Calu3 (cell line): ENCODE data around the gene CCNJ. TPM values are rescaled to one million over a fixed set of nuclear protein-coding genes. Genes with fewer than 3 reads are reported as not detected.

Source experiments
- BruUV-seq: library from RNA; stranded (reverse); fragments of 400-500 nt; replicated peaks from 2 replicates; lab custom pipeline; 2021; lab: Mats Ljungman, UMichigan
- CTCF ChIA-PET: fragments of 300-600 bp; sonication (Branson Sonifier 250); formaldehyde crosslinking; loops from one replicate; lab custom pipeline; 2022; ENCODE audit warnings: antibody characterized with exemption; lab: Charles Lee
- DNase-seq: peaks from one replicate; pipeline ENCODE4 v3.0.0; 2022
- H3K27ac Mint-ChIP-seq: one replicate; pipeline ENCODE4 v1.8.0; 2022; ENCODE audit warnings: mixed read lengths; ENCODE audit not compliant: unreplicated experiment
- H3K27me3 Mint-ChIP-seq: one replicate; pipeline ENCODE4 v1.8.0; 2022; ENCODE audit warnings: mixed read lengths; ENCODE audit not compliant: unreplicated experiment
- H3K36me3 Mint-ChIP-seq: one replicate; pipeline ENCODE4 v1.8.0; 2022; ENCODE audit warnings: mild to moderate bottlenecking, moderate library complexity, mixed read lengths; ENCODE audit not compliant: insufficient read depth, unreplicated experiment
- H3K4me1 Mint-ChIP-seq: one replicate; pipeline ENCODE4 v1.8.0; 2022; ENCODE audit warnings: mild to moderate bottlenecking, low read depth, mixed read lengths; ENCODE audit not compliant: unreplicated experiment
- H3K4me3 Mint-ChIP-seq: one replicate; pipeline ENCODE4 v1.8.0; 2022; ENCODE audit warnings: mild to moderate bottlenecking, low read depth, moderate library complexity, mixed read lengths; ENCODE audit not compliant: unreplicated experiment
- H3K9me3 Mint-ChIP-seq: one replicate; pipeline ENCODE4 v1.8.0; 2022; ENCODE audit warnings: low read depth, mixed read lengths; ENCODE audit not compliant: unreplicated experiment
- CTCF ChIP-seq: fragments of 200-600 bp; IDR thresholded peaks from one replicate; pipeline ENCODE4 v1.8.0; 2022; ENCODE audit warnings: antibody characterized with exemption; ENCODE audit not compliant: unreplicated experiment
- intact Hi-C: fragments of 100-400 bp; cut with micrococcal nuclease; formaldehyde crosslinking; loops from one replicate; pipeline ENCODE4 v1.10.0; 2022; ENCODE audit not compliant: unreplicated experiment
- total RNA-seq: library from RNA; stranded (reverse); gene quantifications from 2 replicates; pipeline ENCODE4 v1.2.3, GENCODE V29; 2022

CCNJ gene
- total RNA-seq, 1 experiment from 2014 or later = 5.9 TPM

GRCh38 chr10:96075977-96076376, 32.6 kb downstream of the CCNJ start:
- DNase-seq = no peak
- CTCF ChIA-PET = interaction anchor here (0.5 kb wide), 1 partner anchor 16 kb away, joined by 5 read pairs; no protein-coding TSS in a partner anchor
- no peak for TF ChIP-seq CTCF

GRCh38 chr10:96077156-96077555, 33.8 kb downstream of the CCNJ start:
- Mint-ChIP-seq H3K27me3 (no peaks in the 10 kb centered on the region), H3K36me3 (no peaks in the 10 kb centered on the region), H3K9me3 (no peaks in the 10 kb centered on the region), H3K27ac (no peak overlapping the region), H3K4me3 (no peak overlapping the region), H3K4me1 (no peaks in the 10 kb centered on the region)
- CTCF ChIA-PET = no interaction called here
- TF ChIP-seq CTCF = no peak
- no peak for DNase-seq
- intact Hi-C loops = no loop called here
- BruUV-seq = no TSS peak

More at GRCh38 chr10:96075977-96076376, 32.6 kb downstream of the CCNJ start:
- Mint-ChIP-seq H3K4me1 (no peaks in the 10 kb centered on the region), H3K9me3 (no peaks in the 10 kb centered on the region), H3K36me3 (no peaks in the 10 kb centered on the region), H3K27me3 (no peaks in the 10 kb centered on the region), H3K4me3 (no peak overlapping the region), H3K27ac (no peak overlapping the region)
- intact Hi-C loops = no loop called here
- BruUV-seq = no TSS peak

- Mint-ChIP-seq H3K27me3 (no peaks in the 10 kb centered on the region), H3K36me3 (no peaks in the 10 kb centered on the region), H3K4me3 (no peak overlapping the region), H3K4me1 (no peaks in the 10 kb centered on the region), H3K9me3 (no peaks in the 10 kb centered on the region), H3K27ac (no peak overlapping the region)
- no TSS peak for BruUV-seq
- no peak for DNase-seq
- intact Hi-C loops = no loop called here
- TF ChIP-seq CTCF = no peak
- CTCF ChIA-PET = no interaction called here
These were observed 38.8 kb downstream of the CCNJ start for GRCh38 chr10:96082153-96082552.

GRCh38 chr10:96082748-96083147, 39.4 kb downstream of the CCNJ start:
- H3K27me3 Mint-ChIP-seq = no peaks in the 10 kb centered on the region
- no peaks in the 10 kb centered on the region for H3K36me3 Mint-ChIP-seq
- no TSS peak for BruUV-seq
- no peak for TF ChIP-seq CTCF
- intact Hi-C loops = no loop called here
- no peak overlapping the region for H3K4me3 Mint-ChIP-seq
- no peak overlapping the region for H3K27ac Mint-ChIP-seq
- CTCF ChIA-PET = no interaction called here
- no peaks in the 10 kb centered on the region for H3K4me1 Mint-ChIP-seq
- no peaks in the 10 kb centered on the region for H3K9me3 Mint-ChIP-seq
- DNase-seq = no peak
